Karpas-422 (cell line): Measurements from ENCODE around the gene ATP11A. TPM values are rescaled to one million over a fixed set of nuclear protein-coding genes. Genes with fewer than 3 reads are reported as not detected.
"Not testable (repeated sequence)": the region's sequence is repeated elsewhere in the genome, so short reads cannot be mapped to it uniquely, and the experiment has no call there.

Experiments
- DNase-seq: peaks from one replicate; pipeline ENCODE4 v3.0.0-alpha.2; 2015
- H2AFZ ChIP-seq: fragments of 200-600 bp; sonication (generic); 2 replicates; pipeline ENCODE4 v1.6.1; 2014; ENCODE audit warnings: antibody characterized with exemption, low read length, mixed read lengths
- H3K27ac ChIP-seq: fragments of 200-600 bp; sonication (generic); 2 replicates; pipeline ENCODE4 v1.5.1; 2014; ENCODE audit warnings: mild to moderate bottlenecking, low read length, moderate library complexity
- H3K27me3 ChIP-seq: fragments of 200-600 bp; sonication (generic); 2 replicates; pipeline ENCODE4 v1.6.1; 2014; ENCODE audit warnings: low read length, mixed read lengths
- H3K36me3 ChIP-seq: fragments of 200-600 bp; sonication (generic); 2 replicates; pipeline ENCODE4 v1.6.1; 2014; ENCODE audit warnings: low read length, mixed read lengths; ENCODE audit not compliant: insufficient read depth
- H3K4me1 ChIP-seq: fragments of 200-600 bp; sonication (generic); 2 replicates; pipeline ENCODE4 v1.6.1; 2014; ENCODE audit warnings: mild to moderate bottlenecking, low read length, mixed read lengths
- H3K4me2 ChIP-seq: fragments of 200-600 bp; sonication (generic); 2 replicates; pipeline ENCODE4 v1.6.1; 2014; ENCODE audit warnings: low read length, low read depth, mild to moderate bottlenecking; ENCODE audit not compliant: poor library complexity, severe bottlenecking
- H3K4me3 ChIP-seq: fragments of 200-600 bp; sonication (generic); 2 replicates; pipeline ENCODE4 v1.5.1; 2014; ENCODE audit warnings: mild to moderate bottlenecking, antibody characterized with exemption, low read length, mixed read lengths
- H3K79me2 ChIP-seq: fragments of 200-600 bp; sonication (generic); 2 replicates; pipeline ENCODE4 v1.6.1; 2014; ENCODE audit warnings: mild to moderate bottlenecking, low read length, mixed read lengths
- H3K9ac ChIP-seq: fragments of 200-600 bp; sonication (generic); 2 replicates; pipeline ENCODE4 v1.6.0; 2014; ENCODE audit warnings: low read length
- H3K9me2 ChIP-seq: fragments of 200-600 bp; sonication (generic), shearing (Covaris generic); replicated peaks from 2 replicates; pipeline ENCODE4 v1.6.0; 2014; ENCODE audit warnings: mild to moderate bottlenecking, low read length, moderate library complexity; ENCODE audit not compliant: insufficient read depth
- H3K9me3 ChIP-seq: fragments of 300-700, 200-600 bp; sonication (generic); 2 replicates; pipeline ENCODE4 v1.6.1; 2014; ENCODE audit warnings: low read length, mixed read lengths
- H4K20me1 ChIP-seq: fragments of 200-600 bp; sonication (generic); 2 replicates; pipeline ENCODE4 v1.6.1; 2014; ENCODE audit warnings: mild to moderate bottlenecking, antibody characterized with exemption, low read length, low read depth; ENCODE audit not compliant: insufficient read depth
- total RNA-seq: library from RNA; depleted of rRNA; stranded (reverse); fragments of >200 nt; shearing (Covaris generic); gene quantifications from 2 replicates; pipeline ENCODE4 v1.2.3, GENCODE V29; 2014; ENCODE audit warnings: low replicate concordance

The ATP11A gene
- total RNA-seq, 1 experiment from 2014 or later = 0.11 TPM

DNA sequence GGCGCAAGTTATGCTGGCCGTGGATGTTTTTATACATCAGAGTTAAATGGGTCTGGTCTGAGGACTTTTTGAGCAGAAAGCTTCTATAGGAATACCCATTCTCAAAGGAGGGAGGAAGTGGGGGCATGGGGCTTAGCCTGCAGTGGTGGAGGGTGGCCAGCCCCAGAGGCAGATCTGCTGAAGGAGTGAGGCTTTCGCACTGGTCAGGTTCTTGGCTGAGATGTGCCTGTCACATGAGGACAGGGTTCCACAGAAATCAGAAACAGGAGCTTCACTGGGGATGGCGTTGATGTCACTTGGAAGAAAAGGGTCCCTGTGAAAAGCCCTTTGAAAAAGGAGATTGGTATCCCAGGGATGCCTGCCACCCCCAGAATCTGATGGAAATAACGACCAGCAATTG lies 178.5 kb downstream of the ATP11A start:
- Histone ChIP-seq H3K27me3 (no peaks in the 10 kb centered on the region), H3K4me1 (no peaks in the 10 kb centered on the region), H4K20me1 (no peaks in the 10 kb centered on the region), H3K9me3 (no peaks in the 10 kb centered on the region), H3K27ac (no peak overlapping the region), H3K9me2 (no peaks in the 10 kb centered on the region), H3K36me3 (no peaks in the 10 kb centered on the region), H3K79me2 (no peaks in the 10 kb centered on the region), H3K9ac (no peak overlapping the region), H3K4me3 (no peak overlapping the region), H2AFZ (no peak overlapping the region), H3K4me2 (no peak overlapping the region)
- DNase-seq = no peak

DNA sequence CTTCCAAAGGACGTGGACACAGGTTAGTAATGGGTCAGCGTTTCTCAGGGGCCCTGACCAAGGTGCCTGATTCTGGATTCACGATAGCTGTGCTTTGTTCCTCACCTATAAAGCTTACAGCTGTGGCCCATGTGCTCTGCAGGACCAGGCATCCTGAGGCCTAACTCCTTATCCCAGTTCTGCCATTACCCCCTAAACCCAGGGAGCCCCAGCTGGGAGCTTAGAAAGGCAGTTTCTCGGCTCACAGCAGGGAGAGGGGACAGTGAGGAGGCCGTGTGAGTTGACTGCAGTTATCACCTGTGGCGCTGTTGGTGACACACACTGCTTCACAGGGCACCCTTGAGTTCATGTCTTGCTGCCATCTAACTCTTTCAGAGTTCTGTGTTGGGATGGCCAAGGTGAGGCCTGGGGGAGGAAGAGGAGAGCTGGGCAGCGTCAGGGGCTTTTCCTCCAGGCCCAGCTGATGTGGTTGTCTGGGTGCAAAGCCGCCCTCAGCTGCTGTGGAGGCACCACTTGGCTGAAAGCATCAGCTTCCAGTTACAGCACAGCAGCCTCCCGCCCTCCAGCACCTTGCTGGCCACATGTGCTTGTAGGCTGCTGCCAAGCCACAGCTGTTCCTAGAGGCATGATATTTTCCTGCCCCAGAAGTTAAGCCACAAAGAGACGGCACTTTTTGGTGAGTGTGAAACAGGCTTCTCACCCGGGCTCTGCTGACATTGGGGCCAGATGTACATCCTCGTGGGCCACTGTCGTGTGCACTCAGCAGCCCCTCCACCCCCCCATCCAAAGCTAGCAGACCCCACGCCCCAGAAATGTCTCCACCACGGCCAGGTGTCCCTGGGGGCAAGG lies 179.6 kb downstream of the ATP11A start:
- Histone ChIP-seq H3K27me3 (no peaks in the 10 kb centered on the region), H3K9me3 (no peaks in the 10 kb centered on the region), H3K4me2 (no peak overlapping the region), H3K4me3 (no peak overlapping the region), H3K9me2 (no peaks in the 10 kb centered on the region), H3K27ac (no peak overlapping the region), H2AFZ (no peak overlapping the region), H3K4me1 (no peaks in the 10 kb centered on the region), H3K79me2 (no peaks in the 10 kb centered on the region), H3K36me3 (no peaks in the 10 kb centered on the region), H4K20me1 (no peaks in the 10 kb centered on the region), H3K9ac (no peak overlapping the region)
- DNase-seq = no peak

DNA sequence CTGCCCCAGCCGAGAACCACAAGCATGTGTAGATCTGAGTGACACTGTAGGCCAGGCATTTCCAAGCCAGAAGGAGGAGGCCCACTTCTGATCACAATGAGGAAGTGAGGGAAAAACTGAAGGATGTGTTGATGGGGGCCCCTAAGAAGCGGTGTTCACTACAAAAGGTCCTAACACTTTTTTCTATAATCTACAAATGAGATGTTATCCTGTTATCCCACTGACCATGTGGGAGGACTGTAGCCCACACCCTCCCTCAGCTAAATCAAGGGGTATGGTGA lies 180.2 kb downstream of the ATP11A start:
- H2AFZ ChIP-seq = no peak overlapping the region
- no peak overlapping the region for H3K4me2 ChIP-seq
- H3K9me3 ChIP-seq = no peaks in the 10 kb centered on the region
- H3K79me2 ChIP-seq = no peaks in the 10 kb centered on the region
- H3K9me2 ChIP-seq = no peaks in the 10 kb centered on the region
- H3K9ac ChIP-seq = no peak overlapping the region
- no peak overlapping the region for H3K27ac ChIP-seq
- no peak for DNase-seq
- no peaks in the 10 kb centered on the region for H3K4me1 ChIP-seq
- H3K27me3 ChIP-seq = no peaks in the 10 kb centered on the region
- H3K4me3 ChIP-seq = no peak overlapping the region
- H4K20me1 ChIP-seq = no peaks in the 10 kb centered on the region
- no peaks in the 10 kb centered on the region for H3K36me3 ChIP-seq

DNA sequence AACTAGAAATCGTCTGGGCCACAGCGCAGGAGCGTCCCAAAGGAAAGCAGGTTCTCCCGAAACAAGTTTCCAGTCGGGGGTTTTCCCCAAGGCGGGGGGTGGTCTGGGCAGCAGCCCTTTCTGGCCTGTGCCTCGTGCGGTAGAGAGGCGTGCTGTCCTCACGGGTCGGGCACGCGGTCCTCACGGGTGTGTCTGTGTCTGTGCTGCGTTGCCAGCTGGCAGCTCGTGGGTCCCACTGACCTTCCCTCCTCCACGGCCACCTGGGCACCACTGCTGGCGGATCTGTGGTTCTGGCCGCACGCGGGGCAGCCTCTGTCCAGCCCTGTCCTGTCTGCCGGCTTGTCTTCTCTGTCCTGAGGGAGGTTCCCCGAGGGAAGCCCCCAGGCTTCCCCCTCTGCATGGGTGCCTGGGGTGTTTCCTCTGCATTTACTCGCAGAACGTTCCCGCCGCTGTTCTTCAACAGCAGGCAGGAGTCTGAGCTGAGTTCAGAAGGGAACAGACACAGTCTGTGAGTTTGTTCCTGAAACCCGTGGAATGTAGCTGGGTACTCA lies 181.0 kb downstream of the ATP11A start:
- H3K27me3 ChIP-seq = no peaks in the 10 kb centered on the region
- no peak overlapping the region for H3K4me3 ChIP-seq
- no peaks in the 10 kb centered on the region for H3K9me2 ChIP-seq
- no peaks in the 10 kb centered on the region for H3K79me2 ChIP-seq
- no peaks in the 10 kb centered on the region for H3K36me3 ChIP-seq
- no peaks in the 10 kb centered on the region for H3K9me3 ChIP-seq
- no peak overlapping the region for H2AFZ ChIP-seq
- H4K20me1 ChIP-seq = no peaks in the 10 kb centered on the region
- no peak overlapping the region for H3K27ac ChIP-seq
- H3K9ac ChIP-seq = no peak overlapping the region
- no peak for DNase-seq
- no peak overlapping the region for H3K4me2 ChIP-seq
- H3K4me1 ChIP-seq = no peaks in the 10 kb centered on the region

DNA sequence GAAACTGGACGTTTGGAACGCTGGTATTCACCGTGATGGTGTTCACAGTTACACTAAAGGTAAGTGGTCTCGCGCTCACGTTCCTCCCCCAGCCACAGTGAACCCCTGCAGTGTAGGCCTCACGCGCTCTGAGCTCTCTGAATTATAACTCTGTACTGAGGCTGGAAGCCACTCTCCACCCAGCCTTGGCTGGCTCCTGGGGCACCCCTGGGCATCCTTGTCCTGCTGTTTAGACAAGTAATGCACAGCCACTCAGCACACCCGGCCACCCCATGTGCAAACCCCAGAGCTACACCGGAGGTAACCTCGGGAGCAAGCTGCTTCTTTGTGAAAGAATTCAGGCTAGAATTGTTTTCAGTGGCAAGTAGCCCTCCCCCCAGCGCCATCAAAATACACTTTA lies 181.9 kb downstream of the ATP11A start:
- no peaks in the 10 kb centered on the region for H3K9me3 ChIP-seq
- no peak overlapping the region for H3K27ac ChIP-seq
- no peaks in the 10 kb centered on the region for H4K20me1 ChIP-seq
- no peaks in the 10 kb centered on the region for H3K4me1 ChIP-seq
- H3K36me3 ChIP-seq = no peaks in the 10 kb centered on the region
- no peaks in the 10 kb centered on the region for H3K79me2 ChIP-seq
- no peak overlapping the region for H3K4me3 ChIP-seq
- no peak overlapping the region for H2AFZ ChIP-seq
- DNase-seq = no peak
- no peaks in the 10 kb centered on the region for H3K27me3 ChIP-seq
- no peak overlapping the region for H3K4me2 ChIP-seq
- H3K9ac ChIP-seq = no peak overlapping the region
- H3K9me2 ChIP-seq = no peaks in the 10 kb centered on the region

DNA sequence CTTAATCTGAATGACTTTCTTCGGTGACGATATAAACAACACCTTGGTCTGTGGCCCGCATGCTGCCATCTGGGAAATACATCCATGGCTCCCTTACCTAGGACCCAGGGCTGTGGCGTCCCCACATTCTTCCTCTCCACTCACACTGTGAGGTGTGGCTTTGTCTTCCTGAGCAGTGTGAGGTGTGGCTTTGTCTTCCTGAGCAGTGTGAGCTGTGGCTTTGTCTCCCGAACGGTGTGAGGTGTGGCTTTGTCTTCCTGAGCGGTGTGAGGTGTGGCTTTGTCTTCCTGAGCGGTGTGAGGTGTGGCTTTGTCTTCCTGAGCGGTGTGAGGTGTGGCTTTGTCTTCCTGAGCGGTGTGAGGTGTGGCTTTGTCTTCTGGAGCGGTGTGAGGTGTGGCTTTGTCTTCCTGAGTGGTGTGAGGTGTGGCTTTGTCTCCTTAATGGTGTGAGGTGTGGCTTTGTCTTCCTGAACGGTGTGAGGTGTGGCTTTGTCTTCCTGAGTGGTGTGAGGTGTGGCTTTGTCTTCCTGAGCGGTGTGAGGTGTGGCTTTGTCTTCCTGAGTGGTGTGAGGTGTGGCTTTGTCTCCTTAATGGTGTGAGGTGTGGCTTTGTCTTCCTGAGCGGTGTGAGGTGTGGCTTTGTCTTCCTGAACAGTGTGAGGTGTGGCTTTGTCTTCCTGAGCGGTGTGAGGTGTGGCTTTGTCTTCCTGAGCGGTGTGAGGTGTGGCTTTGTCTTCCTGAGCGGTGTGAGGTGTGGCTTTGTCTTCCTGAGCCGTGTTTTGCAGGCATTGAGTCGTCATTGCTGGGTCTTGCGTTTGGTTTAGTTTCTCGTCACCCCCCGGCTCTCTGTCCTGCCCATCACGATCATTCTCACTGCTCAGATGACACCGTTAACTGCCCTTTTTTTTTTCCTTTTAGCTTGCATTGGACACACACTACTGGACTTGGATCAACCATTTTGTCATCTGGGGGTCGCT lies 183.1 kb downstream of the ATP11A start:
- not testable (repeated sequence) for H3K9me2 ChIP-seq, DNase-seq, H3K27ac ChIP-seq, H3K79me2 ChIP-seq, H3K9ac ChIP-seq, H3K36me3 ChIP-seq, H2AFZ ChIP-seq, H3K4me2 ChIP-seq, H3K4me3 ChIP-seq, H3K27me3 ChIP-seq, H3K9me3 ChIP-seq, H3K4me1 ChIP-seq, H4K20me1 ChIP-seq

DNA sequence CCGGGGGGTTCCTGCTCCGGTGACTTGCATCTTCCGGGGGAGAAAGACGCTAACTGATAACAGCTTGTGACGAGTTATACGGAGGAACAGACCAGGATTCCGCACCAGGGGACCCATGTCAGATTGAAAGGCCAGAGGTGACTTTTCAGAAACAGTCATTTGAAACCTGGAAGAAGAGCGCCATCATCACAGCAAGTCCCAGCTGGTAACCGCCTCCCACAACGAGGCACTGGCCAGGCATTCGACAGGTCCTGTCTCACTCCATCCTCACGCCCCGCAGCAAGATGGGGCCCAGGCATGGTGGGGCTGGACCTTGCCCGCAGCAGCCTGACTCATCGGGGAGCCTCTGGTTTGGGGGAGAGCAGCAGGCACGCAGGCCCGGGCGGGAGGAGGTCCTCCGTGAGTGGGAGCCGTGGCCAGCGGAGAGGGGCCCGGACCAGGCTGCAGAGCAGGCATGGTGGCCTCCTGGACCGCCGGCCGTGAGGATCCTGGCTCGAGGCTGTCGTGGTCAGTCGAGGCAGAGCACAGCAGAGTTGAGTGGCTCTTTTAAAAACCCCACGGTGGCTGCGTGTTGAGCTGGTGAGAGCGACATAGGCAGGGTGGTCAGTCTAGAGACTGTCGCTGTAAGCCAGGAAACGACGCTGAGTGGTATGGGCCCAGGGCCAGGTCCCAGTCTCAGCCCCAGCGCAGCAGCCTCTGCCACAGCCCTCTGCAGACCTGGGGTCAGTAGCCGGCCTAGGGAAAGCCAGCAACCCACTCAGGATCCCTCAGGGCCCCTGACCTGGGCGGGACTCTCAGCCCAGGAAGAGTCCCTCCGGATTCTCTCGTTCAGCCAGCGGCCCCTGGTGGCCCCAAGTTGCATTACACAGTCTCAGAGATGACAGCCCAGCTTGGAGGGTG lies 184.3 kb downstream of the ATP11A start:
- no peak overlapping the region for H3K27ac ChIP-seq
- no peak overlapping the region for H3K4me3 ChIP-seq
- DNase-seq = peak; percentile 90

More for the DNA sequence above, 184.3 kb downstream of the ATP11A start:
- Histone ChIP-seq H3K27me3 (no peaks in the 10 kb centered on the region), H3K4me1 (no peaks in the 10 kb centered on the region), H4K20me1 (no peaks in the 10 kb centered on the region), H3K9me2 (no peaks in the 10 kb centered on the region), H3K4me2 (no peak overlapping the region), H3K79me2 (no peaks in the 10 kb centered on the region), H3K9me3 (no peaks in the 10 kb centered on the region), H2AFZ (no peak overlapping the region), H3K36me3 (no peaks in the 10 kb centered on the region), H3K9ac (no peak overlapping the region)
